Lung (tissue), 12 donors: ENCODE measurements around the gene COL16A1. TPM values are rescaled to one million over a fixed set of nuclear protein-coding genes. Genes with fewer than 3 reads are reported as not detected.

Experiments
- ATAC-seq: fragments of 200-7000 bp; cut with Tn5 transposase; one replicate; pipeline ENCODE4 v1.9.1; 2020; ENCODE audit warnings: moderate number of reproducible peaks; ENCODE audit not compliant: insufficient read depth, low FRiP score
- DNase-seq, 3 donors: peaks; one replicate each; pipeline ENCODE4 v3.0.0-alpha.2; 2013 to 2017
- H3K27ac ChIP-seq, 2 donors: one replicate each; pipeline ENCODE4 v1.5.1; 2013; ENCODE audit warnings: mild to moderate bottlenecking in 2 of 2, moderate library complexity in 2 of 2, control low read depth in 1 of 2, inconsistent platforms in 1 of 2, low read depth in 1 of 2, low read length in 1 of 2
- H3K27me3 ChIP-seq, 3 donors: one replicate each; pipeline ENCODE4 v1.5.1; 2013; ENCODE audit warnings: low read length in 2 of 3; ENCODE audit not compliant: control insufficient read depth in 3 of 3, insufficient read depth in 3 of 3
- H3K36me3 ChIP-seq, 4 donors: one replicate each; pipeline ENCODE4 v1.5.1; 2013; ENCODE audit warnings: low read length in 4 of 4, mild to moderate bottlenecking in 1 of 4, moderate library complexity in 1 of 4; ENCODE audit not compliant: control insufficient read depth in 4 of 4, insufficient read depth in 4 of 4
- H3K4me1 ChIP-seq, 5 donors: one replicate each; pipeline ENCODE4 v1.5.1; 2013; ENCODE audit warnings: low read length in 5 of 5, mild to moderate bottlenecking in 2 of 5, moderate library complexity in 1 of 5; ENCODE audit not compliant: control insufficient read depth in 5 of 5, insufficient read depth in 5 of 5
- H3K4me3 ChIP-seq: one replicate; pipeline ENCODE4 v1.5.1; 2013; ENCODE audit warnings: mild to moderate bottlenecking, control low read depth, moderate library complexity
- H3K9ac ChIP-seq, 2 donors: one replicate each; pipeline ENCODE4 v1.5.1; 2013; ENCODE audit warnings: low read length in 2 of 2, control low read depth in 1 of 2; ENCODE audit not compliant: insufficient read depth in 1 of 2
- H3K9me3 ChIP-seq, 4 donors: one replicate each; pipeline ENCODE4 v1.5.1; 2013; ENCODE audit warnings: low read length in 3 of 4, mild to moderate bottlenecking in 1 of 4, moderate library complexity in 1 of 4; ENCODE audit not compliant: control insufficient read depth in 4 of 4, insufficient read depth in 3 of 4
- CTCF ChIP-seq: IDR thresholded peaks from 2 replicates; pipeline ENCODE4 v1.5.1; 2012; ENCODE audit warnings: mild to moderate bottlenecking; ENCODE audit errors: control extremely low read depth, extremely low read depth
- WGBS, 2 donors: extraction: QIAGEN DNeasy Blood & Tissue Kit; methylation state at CpG; one replicate each; pipeline ENCODE4 v1.1.7; 2013; 5-methylcytosine and 5-hydroxymethylcytosine counted together
- polyA plus RNA-seq, 2 donors: library from polyadenylated mRNA; stranded (reverse); fragments of 200-250 nt; gene quantifications; one replicate each; pipeline ENCODE4 v1.2.1, GENCODE V29; 2013
- total RNA-seq, 2 donors: library from RNA; depleted of rRNA in 1 of 2; stranded (reverse); fragments of >200 nt in 1 of 2; gene quantifications; one replicate each; pipeline ENCODE4 v1.2.1, GENCODE V29; 2014 to 2021
- donor health status: control.
- donor health status: control.
- donor health status: Bipolar disorder and iron deficiency.
- donor health status: healthy.
- donor health status: DM: yes; HTN: yes; CAD: no.

COL16A1 gene
- total and polyA plus RNA-seq, 4 donors, result 16.5 to 83.2 (median 43.3) TPM

GRCh38 chr1:31727195-31727594 lies 23.4 kb upstream of the COL16A1 start:
- no peak for DNase-seq

DNA sequence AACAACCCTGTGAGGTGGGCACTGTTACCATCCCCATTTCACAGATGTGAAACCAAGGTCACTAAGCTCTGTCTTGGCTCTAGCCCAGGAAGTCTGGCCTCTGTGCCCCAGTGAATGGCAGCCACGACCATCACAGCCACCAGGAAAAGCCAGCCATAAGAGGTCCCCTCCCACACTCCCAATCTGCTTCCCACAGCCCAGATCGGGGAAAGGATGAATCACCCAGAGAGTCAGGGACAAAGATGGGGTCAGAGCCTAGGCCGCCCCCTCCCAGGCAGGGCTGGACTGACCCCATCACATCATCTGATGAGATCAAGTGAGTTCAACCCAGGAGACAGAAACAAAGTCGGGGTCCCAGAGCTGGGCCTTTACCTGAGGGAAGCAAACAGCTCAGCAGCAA lies 22.9 kb upstream of the COL16A1 start:
- H3K27ac ChIP-seq, result no peak overlapping the region
- TF ChIP-seq CTCF, result no peak
- peaks cover 0 to 4% (median 0%) of the 10 kb centered on the region in 4 donors for H3K9me3 ChIP-seq
- DNase-seq (no peak), ATAC-seq (no peak)
- no peaks in the 10 kb centered on the region for H3K27me3 ChIP-seq
- H3K36me3 ChIP-seq, result peaks cover 0 to under 1% (median 0%) of the 10 kb centered on the region in 4 donors
- no peak overlapping the region for H3K4me3 ChIP-seq
- no peak overlapping the region for H3K9ac ChIP-seq
- no peaks in the 10 kb centered on the region for H3K4me1 ChIP-seq
- WGBS, 2 donors, result 61 to 78% methylated on average over 4 of the region's 4 CpGs

More at GRCh38 chr1:31727195-31727594, 23.4 kb upstream of the COL16A1 start:
- no peak for TF ChIP-seq CTCF
- Histone ChIP-seq H3K9ac (no peak overlapping the region), H3K4me3 (no peak overlapping the region), H3K27ac (no peak overlapping the region), H3K36me3 (peaks cover 0 to 2% (median 0%) of the 10 kb centered on the region in 4 donors), H3K4me1 (no peaks in the 10 kb centered on the region), H3K9me3 (peaks cover 0 to 4% (median 0%) of the 10 kb centered on the region in 4 donors), H3K27me3 (no peaks in the 10 kb centered on the region)
- ATAC-seq, result no peak
- WGBS, 2 donors, result 92% methylated on average over 14 of the region's 14 CpGs

- Histone ChIP-seq H3K27me3 (no peaks in the 10 kb centered on the region), H3K36me3 (no peaks in the 10 kb centered on the region), H3K4me3 (no peak overlapping the region), H3K9ac (no peak overlapping the region), H3K4me1 (no peaks in the 10 kb centered on the region), H3K27ac (no peak overlapping the region), H3K9me3 (peaks cover 0 to 4% (median 0%) of the 10 kb centered on the region in 4 donors)
- DNase-seq (no peak), ATAC-seq (no peak)
- no peak for TF ChIP-seq CTCF
- WGBS, 2 donors, result 79 to 82% methylated on average over 12 of the region's 12 CpGs
These were observed 22.1 kb upstream of the COL16A1 start for GRCh38 chr1:31725777-31726535.
